ENCODE data around the gene PRKAR2A. TPM values are rescaled to one million over a fixed set of nuclear protein-coding genes. Genes with fewer than 3 reads are reported as not detected.
"Not testable (repeated sequence)": the region's sequence is repeated elsewhere in the genome, so short reads cannot be mapped to it uniquely, and the experiment has no call there.

Gene PRKAR2A
- total RNA-seq, 2 donors from 2014 or later: 23.0 to 35.7 TPM

- DNase-seq: no peak
- Mint-ChIP-seq H3K36me3 (ENCODE audit: insufficient read depth in 2 of 2) (no peaks in the 10 kb centered on the region), H3K9me3 (no peaks in the 10 kb centered on the region), H3K27me3 (ENCODE audit: low read depth) (no peaks in the 10 kb centered on the region), H3K27ac (no peak overlapping the region), H3K4me3 (no peak overlapping the region), H3K4me1 (ENCODE audit: low read depth) (no peaks in the 10 kb centered on the region)
- ATAC-seq (replicated peaks in 1 of 2): no peak
These were observed 10.0 kb upstream of the PRKAR2A start for GRCh38 chr3:48857641-48858040.

GRCh38 chr3:48856469-48856868 is 8.8 kb upstream of the PRKAR2A start:
- H3K36me3 Mint-ChIP-seq (ENCODE audit: insufficient read depth in 2 of 2): no peaks in the 10 kb centered on the region

GRCh38 chr3:48855681-48856447 is 8.2 kb upstream of the PRKAR2A start:
- DNase-seq: no peak
- Mint-ChIP-seq H3K27me3 (ENCODE audit: low read depth) (no peaks in the 10 kb centered on the region), H3K27ac (no peak overlapping the region), H3K36me3 (ENCODE audit: insufficient read depth in 2 of 2) (no peaks in the 10 kb centered on the region), H3K4me3 (no peak overlapping the region), H3K9me3 (no peaks in the 10 kb centered on the region), H3K4me1 (ENCODE audit: low read depth) (no peaks in the 10 kb centered on the region)
- ATAC-seq (replicated peaks in 1 of 2): no peak

More at GRCh38 chr3:48856469-48856868, 8.8 kb upstream of the PRKAR2A start:
- H3K4me1 Mint-ChIP-seq (ENCODE audit: low read depth): no peaks in the 10 kb centered on the region
- no peak overlapping the region for H3K4me3 Mint-ChIP-seq
- no peak for ATAC-seq (replicated peaks in 1 of 2)
- no peaks in the 10 kb centered on the region for H3K27me3 Mint-ChIP-seq (ENCODE audit: low read depth)
- peak overlapping the region; percentile 38 for H3K27ac Mint-ChIP-seq
- no peak for DNase-seq
- H3K9me3 Mint-ChIP-seq: no peaks in the 10 kb centered on the region

GRCh38 chr3:48852151-48852550 is 4.5 kb upstream of the PRKAR2A start:
- DNase-seq: no peak
- Mint-ChIP-seq H3K36me3 (ENCODE audit: insufficient read depth in 2 of 2) (peaks cover 0 to 3% of the 10 kb centered on the region in 2 donors), H3K4me1 (ENCODE audit: low read depth) (peaks cover 9% of the 10 kb centered on the region), H3K27ac (no peak overlapping the region), H3K4me3 (no peak overlapping the region), H3K27me3 (ENCODE audit: low read depth) (no peaks in the 10 kb centered on the region), H3K9me3 (no peaks in the 10 kb centered on the region)
- ATAC-seq (replicated peaks in 1 of 2): no peak

GRCh38 chr3:48851407-48851806 is 3.7 kb upstream of the PRKAR2A start:
- Mint-ChIP-seq H3K9me3 (no peaks in the 10 kb centered on the region), H3K27ac (no peak overlapping the region), H3K27me3 (ENCODE audit: low read depth) (no peaks in the 10 kb centered on the region), H3K4me1 (ENCODE audit: low read depth) (peaks cover 14% of the 10 kb centered on the region), H3K36me3 (ENCODE audit: insufficient read depth in 2 of 2) (peaks cover 0 to 3% of the 10 kb centered on the region in 2 donors), H3K4me3 (no peak overlapping the region)
- ATAC-seq (replicated peaks in 1 of 2) (no peak), DNase-seq (no peak)

- Mint-ChIP-seq H3K27me3 (ENCODE audit: low read depth) (no peaks in the 10 kb centered on the region), H3K27ac (no peak overlapping the region), H3K36me3 (ENCODE audit: insufficient read depth in 2 of 2) (peaks cover 0 to 3% of the 10 kb centered on the region in 2 donors), H3K4me1 (ENCODE audit: low read depth) (peaks cover 28% of the 10 kb centered on the region), H3K9me3 (no peaks in the 10 kb centered on the region), H3K4me3 (peak overlapping the region; percentile 94)
- DNase-seq (no peak), ATAC-seq (replicated peaks in 1 of 2) (no peak)
These were observed 1.3 kb upstream of the PRKAR2A start for GRCh38 chr3:48848816-48849515.

- Mint-ChIP-seq H3K27me3 (ENCODE audit: low read depth) (no peaks in the 10 kb centered on the region), H3K27ac (peak overlapping the region; percentile 63), H3K36me3 (ENCODE audit: insufficient read depth in 2 of 2) (peaks cover 3% of the 10 kb centered on the region in 2 donors), H3K9me3 (no peaks in the 10 kb centered on the region), H3K4me1 (ENCODE audit: low read depth) (peaks cover 28% of the 10 kb centered on the region), H3K4me3 (peak overlapping the region; percentile 94)
- ATAC-seq (replicated peaks in 1 of 2) (peak; percentile 50 to 57), DNase-seq (peak; percentile 51 to 57)
These were observed 596 bp downstream of the PRKAR2A start for GRCh38 chr3:48847053-48847503.

GRCh38 chr3:48845170-48845569 is 2.5 kb downstream of the PRKAR2A start:
- no peak for ATAC-seq (replicated peaks in 1 of 2)
- Mint-ChIP-seq H3K9me3 (no peaks in the 10 kb centered on the region), H3K36me3 (ENCODE audit: insufficient read depth in 2 of 2) (peaks cover 3% of the 10 kb centered on the region in 2 donors), H3K27ac (peak overlapping the region; percentile 19), H3K4me1 (ENCODE audit: low read depth) (peaks cover 28% of the 10 kb centered on the region), H3K4me3 (peak overlapping the region; percentile 51 to 94), H3K27me3 (ENCODE audit: low read depth) (no peaks in the 10 kb centered on the region)
- no peak for DNase-seq

- DNase-seq: no peak
These were observed 10.5 kb downstream of the PRKAR2A start for GRCh38 chr3:48837163-48837562.

GRCh38 chr3:48835650-48836366 is 11.9 kb downstream of the PRKAR2A start:
- ATAC-seq (replicated peaks in 1 of 2) (no peak), DNase-seq (no peak)
- peaks cover 11% of the 10 kb centered on the region for H3K4me1 Mint-ChIP-seq (ENCODE audit: low read depth)
- no peak overlapping the region for H3K4me3 Mint-ChIP-seq
- no peaks in the 10 kb centered on the region for H3K9me3 Mint-ChIP-seq
- no peaks in the 10 kb centered on the region for H3K27me3 Mint-ChIP-seq (ENCODE audit: low read depth)
- no peak overlapping the region for H3K27ac Mint-ChIP-seq
- H3K36me3 Mint-ChIP-seq (ENCODE audit: insufficient read depth in 2 of 2): peaks cover 2 to 3% of the 10 kb centered on the region in 2 donors

More at GRCh38 chr3:48837163-48837562, 10.5 kb downstream of the PRKAR2A start:
- Mint-ChIP-seq H3K4me3 (no peak overlapping the region), H3K9me3 (no peaks in the 10 kb centered on the region), H3K27ac (peak overlapping the region; percentile 35), H3K36me3 (ENCODE audit: insufficient read depth in 2 of 2) (peaks cover 2 to 3% of the 10 kb centered on the region in 2 donors), H3K4me1 (ENCODE audit: low read depth) (peaks cover 11% of the 10 kb centered on the region), H3K27me3 (ENCODE audit: low read depth) (no peaks in the 10 kb centered on the region)
- peak in 1 of 2 donors; percentile 30 for ATAC-seq (replicated peaks in 1 of 2)

GRCh38 chr3:48832684-48833083 is 15.0 kb downstream of the PRKAR2A start:
- peaks cover 0 to 3% of the 10 kb centered on the region in 2 donors for H3K36me3 Mint-ChIP-seq (ENCODE audit: insufficient read depth in 2 of 2)
- ATAC-seq (replicated peaks in 1 of 2) (no peak), DNase-seq (no peak)
- no peak overlapping the region for H3K27ac Mint-ChIP-seq
- peaks cover 7% of the 10 kb centered on the region for H3K4me1 Mint-ChIP-seq (ENCODE audit: low read depth)
- H3K9me3 Mint-ChIP-seq: no peaks in the 10 kb centered on the region
- no peak overlapping the region for H3K4me3 Mint-ChIP-seq
- no peaks in the 10 kb centered on the region for H3K27me3 Mint-ChIP-seq (ENCODE audit: low read depth)

GRCh38 chr3:48830715-48831114 is 17.0 kb downstream of the PRKAR2A start:
- peaks cover 0 to 1% of the 10 kb centered on the region in 2 donors for H3K36me3 Mint-ChIP-seq (ENCODE audit: insufficient read depth in 2 of 2)
- no peak for DNase-seq
- no peaks in the 10 kb centered on the region for H3K27me3 Mint-ChIP-seq (ENCODE audit: low read depth)
- no peaks in the 10 kb centered on the region for H3K9me3 Mint-ChIP-seq
- no peak overlapping the region for H3K27ac Mint-ChIP-seq
- H3K4me1 Mint-ChIP-seq (ENCODE audit: low read depth): peaks cover 12% of the 10 kb centered on the region
- no peak overlapping the region for H3K4me3 Mint-ChIP-seq
- no peak for ATAC-seq (replicated peaks in 1 of 2)

GRCh38 chr3:48829525-48829924 is 18.1 kb downstream of the PRKAR2A start:
- H3K36me3 Mint-ChIP-seq (ENCODE audit: insufficient read depth in 2 of 2); DNase-seq; H3K4me3 Mint-ChIP-seq; H3K9me3 Mint-ChIP-seq; H3K27me3 Mint-ChIP-seq (ENCODE audit: low read depth); ATAC-seq (replicated peaks in 1 of 2); H3K27ac Mint-ChIP-seq: not testable (repeated sequence)
- peaks cover 12% of the 10 kb centered on the region for H3K4me1 Mint-ChIP-seq (ENCODE audit: low read depth)
